OCI-LY3 (cell line): ENCODE data around the gene CHRM1.
A peak's percentile ranks its signal among the peaks of the same experiment; 100 is the strongest.

Experiments used
- H2AFZ ChIP-seq: fragments of 200-600, 300-600 bp; shearing (Covaris generic); 2 replicates; pipeline ENCODE4 v1.6.0; 2014; ENCODE audit warnings: antibody characterized with exemption, low read depth, low read length
- H3K27ac ChIP-seq: fragments of 200-600, 300-600 bp; sonication (generic); 2 replicates; pipeline ENCODE4 v1.5.1; 2014; ENCODE audit warnings: mild to moderate bottlenecking, low read length, moderate library complexity, mixed read lengths
- H3K27me3 ChIP-seq: fragments of 200-600, 300-600 bp; sonication (generic); 2 replicates; pipeline ENCODE4 v1.6.1; 2014; ENCODE audit warnings: low read depth, low read length, mixed read lengths
- H3K36me3 ChIP-seq: fragments of 200-600, 300-600 bp; sonication (generic); replicated peaks from 2 replicates; pipeline ENCODE3; 2014; ENCODE audit warnings: low read depth, low read length, mixed read lengths
- H3K4me1 ChIP-seq: fragments of 300-600, 200-600 bp; sonication (generic); 2 replicates; pipeline ENCODE4 v1.6.1; 2014; ENCODE audit warnings: low read length, mixed read lengths
- H3K4me2 ChIP-seq: fragments of 200-600, 300-600 bp; sonication (generic); 2 replicates; pipeline ENCODE4 v1.6.1; 2014; ENCODE audit warnings: low read length, mixed read lengths
- H3K4me3 ChIP-seq: fragments of 300-600, 200-600 bp; sonication (generic); 2 replicates; pipeline ENCODE4 v1.5.1; 2014; ENCODE audit warnings: antibody characterized with exemption, mild to moderate bottlenecking, low read length, moderate library complexity
- H3K79me2 ChIP-seq: fragments of 300-600, 200-600 bp; shearing (Covaris generic); 2 replicates; pipeline ENCODE4 v1.6.1; 2014; ENCODE audit warnings: mild to moderate bottlenecking, low read length, mixed read lengths
- H3K9ac ChIP-seq: fragments of 300-600, 200-600 bp; shearing (Covaris generic); 2 replicates; pipeline ENCODE4 v1.6.0; 2014; ENCODE audit warnings: mild to moderate bottlenecking, low read length, moderate library complexity
- H3K9me3 ChIP-seq: fragments of 200-600, 300-600 bp; shearing (Covaris generic); 2 replicates; pipeline ENCODE4 v1.6.1; 2014; ENCODE audit warnings: low read length, mixed read lengths; ENCODE audit not compliant: insufficient read depth
- H4K20me1 ChIP-seq: fragments of 200-600, 300-600 bp; sonication (generic); 2 replicates; pipeline ENCODE4 v1.6.1; 2016; ENCODE audit warnings: low read length, mixed read lengths; ENCODE audit not compliant: insufficient read depth
- CTCF ChIP-seq: fragments of 200-600, 300-600 bp; sonication (generic); IDR thresholded peaks from 2 replicates; pipeline ENCODE4 v1.5.1; 2014; ENCODE audit warnings: antibody characterized with exemption, low read length, low read depth
- EZH2phosphoT487 ChIP-seq: fragments of 200-600 bp; shearing (Covaris generic); IDR thresholded peaks from 2 replicates; pipeline ENCODE4 v1.6.1; 2018; ENCODE audit warnings: antibody characterized with exemption, mixed run types, low read depth

CHRM1 gene

GRCh38 chr11:62921201-62921572, at the start of gene CHRM1:
CHRM1 (minus strand) TSS chr11:62921363; CDS start chr11:62911100, 10,263 bp downstream.
- no peaks in the 10 kb centered on the region for H3K9me3 ChIP-seq
- peak within 1 kb of the TSS; percentile 71 for H3K4me2 ChIP-seq
- no peak within 1 kb of the TSS for H2AFZ ChIP-seq
- TF ChIP-seq EZH2phosphoT487 (no peak), CTCF (no peak)
- H3K27ac ChIP-seq: no peak within 1 kb of the TSS
- no peaks in the 10 kb centered on the region for H3K36me3 ChIP-seq
- H3K79me2 ChIP-seq: no peaks in the 10 kb centered on the region
- H3K4me3 ChIP-seq: peak within 1 kb of the TSS; percentile 12; the same call in 1 of the 2 replicates
- H3K9ac ChIP-seq: no peak within 1 kb of the TSS
- H3K27me3 ChIP-seq: peaks cover 19% of the 10 kb centered on the region
- H4K20me1 ChIP-seq: no peaks in the 10 kb centered on the region
- peaks cover 15% of the 10 kb centered on the region for H3K4me1 ChIP-seq

- H2AFZ ChIP-seq: no peak overlapping the region
- H4K20me1 ChIP-seq: no peaks in the 10 kb centered on the region
- no peaks in the 10 kb centered on the region for H3K9me3 ChIP-seq
- H3K27me3 ChIP-seq: peaks cover 25% of the 10 kb centered on the region; the same call in 1 of the 2 replicates
- no peak overlapping the region for H3K4me2 ChIP-seq
- no peak overlapping the region for H3K27ac ChIP-seq
- H3K9ac ChIP-seq: no peak overlapping the region
- no peaks in the 10 kb centered on the region for H3K36me3 ChIP-seq
- no peaks in the 10 kb centered on the region for H3K79me2 ChIP-seq
- TF ChIP-seq CTCF: no peak
- no peak for TF ChIP-seq EZH2phosphoT487
- no peaks in the 10 kb centered on the region for H3K4me1 ChIP-seq
- H3K4me3 ChIP-seq: no peak overlapping the region
Measured at GRCh38 chr11:62965574-62965973, 44.4 kb upstream of the CHRM1 start.

GRCh38 chr11:62962391-62962790, 41.2 kb upstream of the CHRM1 start:
- no peak overlapping the region for H3K9ac ChIP-seq
- no peaks in the 10 kb centered on the region for H3K4me1 ChIP-seq
- H2AFZ ChIP-seq: no peak overlapping the region
- peaks cover 9% of the 10 kb centered on the region; the same call in 1 of the 2 replicates for H3K27me3 ChIP-seq
- no peak overlapping the region for H3K4me2 ChIP-seq
- H3K4me3 ChIP-seq: no peak overlapping the region
- no peak overlapping the region for H3K27ac ChIP-seq
- no peaks in the 10 kb centered on the region for H3K36me3 ChIP-seq
- no peaks in the 10 kb centered on the region for H3K9me3 ChIP-seq
- no peaks in the 10 kb centered on the region for H4K20me1 ChIP-seq
- no peaks in the 10 kb centered on the region for H3K79me2 ChIP-seq
- TF ChIP-seq EZH2phosphoT487 (no peak), CTCF (no peak)

GRCh38 chr11:62961017-62961570, 39.9 kb upstream of the CHRM1 start:
- H3K9ac ChIP-seq: no peak overlapping the region
- H3K27ac ChIP-seq: no peak overlapping the region
- H2AFZ ChIP-seq: no peak overlapping the region
- no peak overlapping the region for H3K4me3 ChIP-seq
- H3K4me1 ChIP-seq: no peaks in the 10 kb centered on the region
- H3K9me3 ChIP-seq: no peaks in the 10 kb centered on the region
- H3K4me2 ChIP-seq: no peak overlapping the region
- no peaks in the 10 kb centered on the region for H3K79me2 ChIP-seq
- H4K20me1 ChIP-seq: no peaks in the 10 kb centered on the region
- no peaks in the 10 kb centered on the region for H3K36me3 ChIP-seq
- TF ChIP-seq CTCF: no peak
- no peak for TF ChIP-seq EZH2phosphoT487
- H3K27me3 ChIP-seq: peaks cover 2% of the 10 kb centered on the region; the same call in 1 of the 2 replicates
